Measurements from ENCODE around the gene CNTN6.

GRCh38 chr3:1139071-1139470 lies 46.2 kb downstream of the CNTN6 start:
- TF ChIP-seq CTCF (conservative IDR thresholded peaks at IDR 0.05 in 1 of 2, IDR thresholded peaks at IDR 0.05 in 1 of 2; ENCODE audit: extremely low read depth in 1 of 2, insufficient read depth in 1 of 2, low read depth in 1 of 2, low read length in 2 of 2) (no peak), EZH2 (IDR thresholded peaks at IDR 0.05; ENCODE audit: borderline replicate concordance, low read length) (no peak)
